ENCODE data around the gene PSMB7. TPM values are rescaled to one million over a fixed set of nuclear protein-coding genes. Genes with fewer than 3 reads are reported as not detected.

The PSMB7 gene
- total and polyA plus RNA-seq, 2 donors (not counting 1 experiment from before 2014, with no cell fraction given), result 206 to 290 TPM

DNA sequence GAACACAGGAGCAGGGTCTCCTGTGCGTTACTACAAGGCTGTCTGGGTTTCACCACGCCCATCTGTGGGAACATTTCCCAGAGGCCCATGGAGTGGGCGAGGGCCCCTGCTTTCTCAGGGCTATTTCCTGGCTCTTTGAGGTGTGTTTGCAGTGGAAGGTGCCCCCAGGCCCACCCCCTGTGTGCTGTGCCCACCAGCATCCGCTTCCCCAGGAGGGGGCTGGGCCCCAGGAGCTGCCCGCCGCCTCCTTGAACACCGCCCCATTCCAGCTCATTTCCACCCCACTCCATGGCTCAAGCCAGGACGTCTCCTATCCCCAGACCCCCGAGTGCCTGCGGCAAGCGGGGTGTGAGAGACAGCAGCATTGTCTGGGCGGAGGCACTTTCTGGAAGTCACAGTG is 87.0 kb downstream of the PSMB7 start:
- H3K27me3 ChIP-seq (ENCODE audit: control insufficient read depth, insufficient read depth, low read length), result no peaks in the 10 kb centered on the region
- H3K9me3 ChIP-seq (ENCODE audit: control insufficient read depth, insufficient read depth, low read depth, low read length), result no peaks in the 10 kb centered on the region
- no peak overlapping the region for H3K4me3 ChIP-seq (replicated peaks in 1 of 4; ENCODE audit: control extremely low read depth in 1 of 4, insufficient read depth in 1 of 4, low read depth in 3 of 4, low read length in 4 of 4)
- no peaks in the 10 kb centered on the region for H4K20me1 ChIP-seq (ENCODE audit: control insufficient read depth, extremely low read depth, insufficient read depth, low read length)
- H2AFZ ChIP-seq (ENCODE audit: low read length), result no peak overlapping the region
- no peak overlapping the region for H3K4me2 ChIP-seq (ENCODE audit: extremely low read depth, insufficient read depth, low read length)
- H3K27ac ChIP-seq (ENCODE audit: insufficient read depth, low read length), result no peak overlapping the region
- H3K79me2 ChIP-seq (ENCODE audit: control insufficient read depth, insufficient read depth, low read length), result no peaks in the 10 kb centered on the region
- TF ChIP-seq CTCF (conservative IDR thresholded peaks at IDR 0.05 in 1 of 2, IDR thresholded peaks at IDR 0.05 in 1 of 2; ENCODE audit: low read depth in 1 of 2, low read length in 2 of 2), result no peak
- TF ChIP-seq EZH2 (IDR thresholded peaks at IDR 0.05; ENCODE audit: low read length, missing control alignments), result no peak
- no peaks in the 10 kb centered on the region for H3K4me1 ChIP-seq (ENCODE audit: control insufficient read depth, extremely low read depth, insufficient read depth, low read length)
- no peak overlapping the region for H3K9ac ChIP-seq (ENCODE audit: insufficient read depth, low read length)
- peaks cover 39% of the 10 kb centered on the region for H3K36me3 ChIP-seq (ENCODE audit: control insufficient read depth, insufficient read depth, low read length)
- no peak for DNase-seq (ENCODE audit: low read depth in 2 of 2)

DNA sequence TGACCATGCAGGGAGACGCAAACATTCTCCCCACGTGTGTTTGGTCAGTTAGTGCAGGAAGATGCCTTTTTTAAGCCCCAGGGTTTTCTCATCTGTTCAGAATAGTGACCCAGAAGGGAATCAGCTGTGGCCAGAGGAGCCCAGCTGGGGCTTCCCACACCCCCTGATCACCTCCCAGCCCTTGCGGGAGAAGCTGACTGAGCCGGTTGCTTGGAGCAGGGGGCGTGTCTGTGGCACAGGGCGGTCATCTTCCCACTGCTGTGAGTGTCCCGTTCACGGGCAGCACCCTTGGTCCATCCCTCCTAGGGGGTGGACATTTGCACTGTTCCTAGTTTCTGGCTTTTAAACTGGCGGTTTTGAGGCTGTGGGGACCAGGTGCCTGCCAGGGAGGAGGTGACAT is 87.8 kb downstream of the PSMB7 start:
- H3K4me3 ChIP-seq (replicated peaks in 1 of 4; ENCODE audit: control extremely low read depth in 1 of 4, insufficient read depth in 1 of 4, low read depth in 3 of 4, low read length in 4 of 4), result no peak overlapping the region
- H3K4me1 ChIP-seq (ENCODE audit: control insufficient read depth, extremely low read depth, insufficient read depth, low read length), result no peaks in the 10 kb centered on the region
- no peaks in the 10 kb centered on the region for H3K9me3 ChIP-seq (ENCODE audit: control insufficient read depth, insufficient read depth, low read depth, low read length)
- H3K9ac ChIP-seq (ENCODE audit: insufficient read depth, low read length), result no peak overlapping the region
- TF ChIP-seq EZH2 (IDR thresholded peaks at IDR 0.05; ENCODE audit: low read length, missing control alignments) (no peak), CTCF (conservative IDR thresholded peaks at IDR 0.05 in 1 of 2, IDR thresholded peaks at IDR 0.05 in 1 of 2; ENCODE audit: low read depth in 1 of 2, low read length in 2 of 2) (no peak)
- no peak overlapping the region for H2AFZ ChIP-seq (ENCODE audit: low read length)
- no peaks in the 10 kb centered on the region for H4K20me1 ChIP-seq (ENCODE audit: control insufficient read depth, extremely low read depth, insufficient read depth, low read length)
- no peaks in the 10 kb centered on the region for H3K27me3 ChIP-seq (ENCODE audit: control insufficient read depth, insufficient read depth, low read length)
- peaks cover 45% of the 10 kb centered on the region for H3K36me3 ChIP-seq (ENCODE audit: control insufficient read depth, insufficient read depth, low read length)
- no peak overlapping the region for H3K4me2 ChIP-seq (ENCODE audit: extremely low read depth, insufficient read depth, low read length)
- no peaks in the 10 kb centered on the region for H3K79me2 ChIP-seq (ENCODE audit: control insufficient read depth, insufficient read depth, low read length)
- no peak overlapping the region for H3K27ac ChIP-seq (ENCODE audit: insufficient read depth, low read length)
- DNase-seq (ENCODE audit: low read depth in 2 of 2), result no peak

DNA sequence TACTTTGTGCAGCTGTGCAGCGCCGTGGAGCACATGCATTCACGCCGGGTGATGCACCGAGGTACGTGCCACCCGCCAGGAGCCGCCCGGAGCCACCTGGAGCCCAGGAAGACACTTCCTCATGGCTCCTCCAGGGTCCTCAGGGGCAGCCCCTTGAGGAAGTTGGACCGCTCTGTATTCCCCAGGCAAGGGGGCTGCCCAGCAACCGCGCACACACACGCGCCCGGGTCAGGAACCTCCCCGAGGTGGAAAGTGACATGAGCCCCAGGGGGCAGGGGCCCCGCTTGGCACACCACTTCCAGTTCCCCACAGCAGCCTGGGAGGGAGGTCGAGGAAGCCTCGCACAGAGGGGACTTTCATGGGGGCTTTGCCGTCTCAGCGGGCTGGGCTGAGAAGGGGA is 88.9 kb downstream of the PSMB7 start:
- no peaks in the 10 kb centered on the region for H3K9me3 ChIP-seq (ENCODE audit: control insufficient read depth, insufficient read depth, low read depth, low read length)
- no peak overlapping the region for H3K4me2 ChIP-seq (ENCODE audit: extremely low read depth, insufficient read depth, low read length)
- H3K27ac ChIP-seq (ENCODE audit: insufficient read depth, low read length), result no peak overlapping the region
- H3K4me3 ChIP-seq (replicated peaks in 1 of 4; ENCODE audit: control extremely low read depth in 1 of 4, insufficient read depth in 1 of 4, low read depth in 3 of 4, low read length in 4 of 4), result no peak overlapping the region
- no peaks in the 10 kb centered on the region for H3K4me1 ChIP-seq (ENCODE audit: control insufficient read depth, extremely low read depth, insufficient read depth, low read length)
- no peaks in the 10 kb centered on the region for H3K79me2 ChIP-seq (ENCODE audit: control insufficient read depth, insufficient read depth, low read length)
- no peak for TF ChIP-seq CTCF (conservative IDR thresholded peaks at IDR 0.05 in 1 of 2, IDR thresholded peaks at IDR 0.05 in 1 of 2; ENCODE audit: low read depth in 1 of 2, low read length in 2 of 2)
- peaks cover 51% of the 10 kb centered on the region for H3K36me3 ChIP-seq (ENCODE audit: control insufficient read depth, insufficient read depth, low read length)
- no peak overlapping the region for H2AFZ ChIP-seq (ENCODE audit: low read length)
- H4K20me1 ChIP-seq (ENCODE audit: control insufficient read depth, extremely low read depth, insufficient read depth, low read length), result no peaks in the 10 kb centered on the region
- H3K9ac ChIP-seq (ENCODE audit: insufficient read depth, low read length), result no peak overlapping the region
- DNase-seq (ENCODE audit: low read depth in 2 of 2), result no peak
- H3K27me3 ChIP-seq (ENCODE audit: control insufficient read depth, insufficient read depth, low read length), result no peaks in the 10 kb centered on the region
